Measurements from ENCODE around the gene ACP7. TPM values are rescaled to one million over a fixed set of nuclear protein-coding genes. Genes with fewer than 3 reads are reported as not detected.
A peak's percentile ranks its signal among the peaks of the same experiment; 100 is the strongest.

The ACP7 gene
- total RNA-seq, 2 donors from 2014 or later, result not detected

DNA sequence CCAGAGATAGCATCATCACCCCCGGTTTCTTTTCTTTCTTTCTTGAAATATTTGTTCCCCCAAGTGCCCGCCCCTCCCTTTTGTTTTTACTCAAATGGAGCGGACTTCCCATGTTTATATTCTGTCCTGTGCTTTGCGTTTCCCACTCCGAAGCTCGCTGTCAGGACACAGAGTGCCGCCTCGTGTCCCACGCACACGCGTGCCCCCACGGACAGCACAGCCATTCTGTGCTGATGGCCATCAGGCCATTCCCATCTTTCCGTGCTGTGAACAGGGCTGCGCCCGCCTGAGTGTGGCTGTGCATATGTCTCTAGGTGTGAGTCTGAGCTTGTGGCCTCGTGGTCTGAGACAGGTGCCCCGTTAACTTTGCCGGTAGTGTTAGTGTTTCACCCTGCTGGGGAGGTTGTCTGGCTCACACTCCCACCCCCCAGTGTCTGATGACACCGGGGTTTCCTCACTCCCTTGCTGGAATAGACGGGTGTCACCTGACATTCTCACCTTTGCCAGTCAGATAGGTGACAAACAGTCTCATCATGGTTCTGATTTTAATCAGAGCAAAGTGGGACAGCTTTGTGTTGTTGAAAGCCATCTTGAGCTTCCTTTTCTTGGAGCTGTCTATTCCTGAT lies 48.3 kb downstream of the ACP7 start:
- Histone ChIP-seq H3K27ac (no peak overlapping the region), H3K36me3 (no peaks in the 10 kb centered on the region), H3K4me1 (peaks cover 0 to 71% of the 10 kb centered on the region in 2 donors), H3K27me3 (no peaks in the 10 kb centered on the region), H3K4me3 (no peak overlapping the region), H3K9me3 (no peaks in the 10 kb centered on the region)
- no peak for DNase-seq (ENCODE audit: low spot score)
- TF ChIP-seq, protein P1, sequence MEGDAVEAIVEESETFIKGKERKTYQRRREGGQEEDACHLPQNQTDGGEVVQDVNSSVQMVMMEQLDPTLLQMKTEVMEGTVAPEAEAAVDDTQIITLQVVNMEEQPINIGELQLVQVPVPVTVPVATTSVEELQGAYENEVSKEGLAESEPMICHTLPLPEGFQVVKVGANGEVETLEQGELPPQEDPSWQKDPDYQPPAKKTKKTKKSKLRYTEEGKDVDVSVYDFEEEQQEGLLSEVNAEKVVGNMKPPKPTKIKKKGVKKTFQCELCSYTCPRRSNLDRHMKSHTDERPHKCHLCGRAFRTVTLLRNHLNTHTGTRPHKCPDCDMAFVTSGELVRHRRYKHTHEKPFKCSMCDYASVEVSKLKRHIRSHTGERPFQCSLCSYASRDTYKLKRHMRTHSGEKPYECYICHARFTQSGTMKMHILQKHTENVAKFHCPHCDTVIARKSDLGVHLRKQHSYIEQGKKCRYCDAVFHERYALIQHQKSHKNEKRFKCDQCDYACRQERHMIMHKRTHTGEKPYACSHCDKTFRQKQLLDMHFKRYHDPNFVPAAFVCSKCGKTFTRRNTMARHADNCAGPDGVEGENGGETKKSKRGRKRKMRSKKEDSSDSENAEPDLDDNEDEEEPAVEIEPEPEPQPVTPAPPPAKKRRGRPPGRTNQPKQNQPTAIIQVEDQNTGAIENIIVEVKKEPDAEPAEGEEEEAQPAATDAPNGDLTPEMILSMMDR (IDR thresholded peaks at IDR 0.05), result no peak

DNA sequence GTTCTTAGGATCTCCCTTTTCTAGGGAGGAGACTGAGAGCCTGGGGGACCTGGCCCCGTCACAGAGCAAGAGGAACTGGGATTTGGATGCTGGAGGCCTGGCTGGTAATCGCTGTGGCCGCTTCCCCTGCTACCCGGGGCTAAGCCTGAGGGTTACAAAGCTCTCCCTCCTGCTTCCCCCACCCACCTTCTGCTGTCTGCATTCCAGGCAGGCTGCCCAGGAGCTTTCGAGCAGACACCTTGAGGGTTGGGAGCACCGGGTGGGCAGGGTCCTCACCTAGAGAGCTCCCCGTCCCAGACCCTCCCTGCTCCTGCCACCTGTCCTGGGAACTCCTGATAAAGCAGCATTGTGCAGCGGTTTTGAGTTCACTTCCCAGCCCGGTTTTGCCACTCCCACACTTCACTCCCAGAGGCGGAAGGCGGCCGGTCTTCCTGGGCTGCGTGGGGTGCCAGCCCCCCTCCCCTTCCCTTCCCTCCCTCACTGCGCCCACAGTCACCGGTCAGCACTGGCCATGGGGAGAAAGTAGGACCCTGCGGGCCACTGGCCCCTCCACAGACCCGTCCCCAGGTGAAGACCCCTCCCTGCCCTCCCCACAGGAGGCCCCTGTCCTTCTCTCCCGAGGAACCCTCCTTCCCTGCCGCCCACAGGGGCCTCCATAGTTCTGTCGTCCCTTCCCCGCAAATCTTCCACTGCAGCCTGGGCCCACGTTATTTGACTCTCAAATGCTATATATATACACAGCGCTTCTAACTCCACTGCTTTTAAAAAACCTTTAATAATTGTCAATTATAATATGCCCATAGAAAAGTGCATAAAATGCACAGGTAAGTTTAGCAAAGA lies 49.5 kb downstream of the ACP7 start:
- DNase-seq (ENCODE audit: low spot score), result no peak

DNA sequence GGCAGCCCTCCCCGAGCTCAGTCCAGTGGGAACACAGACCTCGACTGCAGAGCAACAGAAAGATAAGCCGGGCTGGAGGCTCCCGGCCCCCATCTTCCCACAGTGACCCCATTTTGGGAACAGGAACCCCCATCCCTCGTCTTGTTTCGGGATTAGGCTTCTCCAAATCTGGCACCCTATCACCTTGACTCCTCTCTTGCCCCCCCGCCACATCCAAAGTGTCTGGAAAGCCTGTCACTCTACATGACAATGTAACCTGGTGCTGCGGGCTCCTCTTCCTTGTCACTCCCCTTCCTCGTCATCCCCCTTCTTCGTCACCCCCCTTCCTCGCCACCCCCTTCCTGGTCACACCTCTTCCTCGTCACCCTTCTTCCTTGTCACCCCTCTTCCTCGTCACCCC lies 51.5 kb downstream of the ACP7 start:
- no peaks in the 10 kb centered on the region for H3K9me3 ChIP-seq
- H3K27ac ChIP-seq, result no peak overlapping the region
- no peak overlapping the region for H3K4me3 ChIP-seq
- H3K36me3 ChIP-seq, result no peaks in the 10 kb centered on the region
- no peak for DNase-seq (ENCODE audit: low spot score)
- no peaks in the 10 kb centered on the region for H3K27me3 ChIP-seq
- peaks cover 0 to 66% of the 10 kb centered on the region in 2 donors for H3K4me1 ChIP-seq
- TF ChIP-seq, protein P1 (IDR thresholded peaks at IDR 0.05), result no peak

More for the DNA sequence above, 49.5 kb downstream of the ACP7 start:
- Histone ChIP-seq H3K4me3 (no peak overlapping the region), H3K27ac (peak overlapping the region in 1 of 2 donors; percentile 8), H3K36me3 (no peaks in the 10 kb centered on the region), H3K9me3 (no peaks in the 10 kb centered on the region), H3K4me1 (peaks cover 0 to 60% of the 10 kb centered on the region in 2 donors), H3K27me3 (no peaks in the 10 kb centered on the region)
- TF ChIP-seq, protein P1 (IDR thresholded peaks at IDR 0.05), result no peak

GRCh38 chr19:39136225-39136940 lies 52.2 kb downstream of the ACP7 start:
- Histone ChIP-seq H3K9me3 (no peaks in the 10 kb centered on the region), H3K27me3 (no peaks in the 10 kb centered on the region), H3K4me1 (peaks cover 0 to 60% of the 10 kb centered on the region in 2 donors), H3K27ac (no peak overlapping the region), H3K36me3 (no peaks in the 10 kb centered on the region), H3K4me3 (no peak overlapping the region)
- DNase-seq (ENCODE audit: low spot score), result no peak
- TF ChIP-seq, protein P1 (IDR thresholded peaks at IDR 0.05), result no peak

GRCh38 chr19:39137131-39137530 lies 53.0 kb downstream of the ACP7 start:
- H3K27ac ChIP-seq, result no peak overlapping the region
- no peak overlapping the region for H3K4me3 ChIP-seq
- no peaks in the 10 kb centered on the region for H3K36me3 ChIP-seq
- H3K9me3 ChIP-seq, result no peaks in the 10 kb centered on the region
- peaks cover 0 to 52% of the 10 kb centered on the region in 2 donors for H3K4me1 ChIP-seq
- no peaks in the 10 kb centered on the region for H3K27me3 ChIP-seq
- DNase-seq (ENCODE audit: low spot score), result no peak
- TF ChIP-seq, protein P1 (IDR thresholded peaks at IDR 0.05), result no peak

All from right atrium auricular region (tissue), 2 donors.